Suprapubic skin (tissue), 3 donors: ENCODE data around the gene UBE4B.

ENCODE experiments used
- CTCF ChIP-seq, 2 donors: fragments of 200-600 bp in 1 of 2; fragments of 450-650 bp in 1 of 2; sonication (generic) in 1 of 2; IDR thresholded peaks; one replicate each; pipeline ENCODE4 v1.5.1; 2016 to 2019; ENCODE audit warnings: antibody characterized with exemption in 2 of 2, mild to moderate bottlenecking in 1 of 2, moderate library complexity in 1 of 2
- EP300 ChIP-seq: sonication (generic); formaldehyde crosslinking; IDR thresholded peaks from one replicate; pipeline ENCODE4 v1.6.1; 2017; ENCODE audit warnings: antibody characterized with exemption

- no peak for TF ChIP-seq CTCF (IDR thresholded peaks at IDR 0.05)
- no peak for TF ChIP-seq EP300
These were observed 36.0 kb downstream of the UBE4B start for GRCh38 chr1:10068605-10069294.
